Common myeloid progenitor, CD34-positive (primary cell): ENCODE results near the gene HOXA9.

Experiments used
- CTCF ChIA-PET: fragments of 350-600 bp; sonication (Branson Sonifier 250); formaldehyde crosslinking; loops from one replicate; lab custom pipeline; 2021; ENCODE audit warnings: antibody characterized with exemption; lab: Charles Lee
- POLR2A ChIA-PET: fragments of 350-600 bp; sonication (Branson Sonifier 250); formaldehyde crosslinking; loops from one replicate; lab custom pipeline; 2021; ENCODE audit warnings: antibody characterized with exemption; lab: Charles Lee
- DNase-seq, 3 donors: peaks; one replicate each; pipeline versions ENCODE4 v3.0.0 to v3.0.0-alpha.2; 2013
- H3K27ac ChIP-seq, 2 experiments: 1 replicate in 1 of 2; 2 replicates in 1 of 2; pipeline ENCODE4 v1.7.0; 2013; ENCODE audit warnings: inconsistent platforms in 2 of 2, low read length in 2 of 2, mild to moderate bottlenecking in 2 of 2, low read depth in 1 of 2, moderate library complexity in 1 of 2; ENCODE audit not compliant: severe bottlenecking in 2 of 2, insufficient read depth in 1 of 2, poor library complexity in 1 of 2
- H3K27me3 ChIP-seq, 5 experiments: replicated peaks in 2 of 5; 1 replicate in 3 of 5; 2 replicates in 2 of 5; pipeline versions ENCODE4 v1.6.1 to v1.7.0; 2013; ENCODE audit warnings: low read length in 4 of 5, mild to moderate bottlenecking in 2 of 5, moderate library complexity in 2 of 5, inconsistent platforms in 1 of 5; ENCODE audit not compliant: insufficient read depth in 5 of 5, control insufficient read depth in 4 of 5
- H3K36me3 ChIP-seq, 4 experiments: 1 replicate in 2 of 4; 2 replicates in 2 of 4; pipeline versions ENCODE4 v1.6.1 to v1.7.0; 2013; ENCODE audit warnings: low read length in 3 of 4, control low read depth in 1 of 4, mild to moderate bottlenecking in 1 of 4; ENCODE audit not compliant: control insufficient read depth in 4 of 4, insufficient read depth in 4 of 4
- H3K4me1 ChIP-seq, 4 experiments: 1 replicate in 3 of 4; 2 replicates in 1 of 4; pipeline versions ENCODE4 v1.6.1 to v1.7.1; 2013; ENCODE audit warnings: low read length in 3 of 4, mild to moderate bottlenecking in 3 of 4, control low read depth in 1 of 4, inconsistent platforms in 1 of 4, moderate library complexity in 1 of 4; ENCODE audit not compliant: control insufficient read depth in 4 of 4, insufficient read depth in 4 of 4; ENCODE audit errors: control extremely low read depth in 1 of 4
- H3K4me3 ChIP-seq, 7 experiments: 1 replicate in 4 of 7; 2 replicates in 3 of 7; pipeline versions ENCODE4 v1.5.1 to v1.7.0; 2013; ENCODE audit warnings: mild to moderate bottlenecking in 7 of 7, low read length in 6 of 7, moderate library complexity in 6 of 7, inconsistent platforms in 2 of 7, low read depth in 2 of 7, control low read depth in 1 of 7; ENCODE audit not compliant: insufficient read depth in 4 of 7, control insufficient read depth in 1 of 7; ENCODE audit errors: extremely low read depth in 1 of 7
- H3K9me3 ChIP-seq, 5 experiments: 1 replicate in 4 of 5; 2 replicates in 1 of 5; pipeline versions ENCODE4 v1.6.1 to v1.7.1; 2013; ENCODE audit warnings: low read length in 4 of 5, mild to moderate bottlenecking in 2 of 5, inconsistent platforms in 1 of 5, low read depth in 1 of 5, moderate library complexity in 1 of 5; ENCODE audit not compliant: control insufficient read depth in 4 of 5, insufficient read depth in 2 of 5; ENCODE audit errors: control extremely low read depth in 1 of 5
- WGBS: methylation state at CpG from one replicate; pipeline ENCODE4 v1.1.5; 2013; ENCODE audit not compliant: insufficient coverage; 5-methylcytosine and 5-hydroxymethylcytosine counted together

The HOXA9 gene

GRCh38 chr7:27156508-27156898 is 8.8 kb downstream of the HOXA9 start, which contains the start of gene HOXA7:
Gene HOXA7 (minus strand): TSS chr7:27156675. CDS start chr7:27156545, 130 bp downstream.
- DNase-seq, result peak; percentile 83 to 94 (median 92)
- peaks cover 0 to 17% (median 0%) of the 10 kb centered on the region in 4 experiments for H3K36me3 ChIP-seq
- peaks cover 4 to 85% (median 76%) of the 10 kb centered on the region in 4 experiments for H3K4me1 ChIP-seq
- POLR2A ChIA-PET, result interaction anchor here (0.9 to 1.6 kb wide), 4 partner anchors 9 to 957 kb away, joined by 3 to 9 read pairs (median 3); partner anchors contain the start of genes HOXA4 and HOXA9
- CTCF ChIA-PET, result interaction anchor here (0.7 to 4.1 kb wide), 15 partner anchors 9 to 1263 kb away, joined by 3 to 41 read pairs (median 6); partner anchors contain the start of gene HOXA9
- H3K9me3 ChIP-seq, result no peaks in the 10 kb centered on the region
- 0% methylated on average over 14 of the region's 33 CpGs for WGBS
- H3K4me3 ChIP-seq, result peak within 1 kb of the TSS; percentile 32 to 100 (median 82)
- peak within 1 kb of the TSS; percentile 86 to 96 for H3K27ac ChIP-seq
- no peaks in the 10 kb centered on the region for H3K27me3 ChIP-seq

- peaks cover 4 to 86% (median 77%) of the 10 kb centered on the region in 4 experiments for H3K4me1 ChIP-seq
- no peaks in the 10 kb centered on the region for H3K27me3 ChIP-seq
- POLR2A ChIA-PET, result interaction anchor here (0.9 to 1.6 kb wide), 5 partner anchors 10 to 956 kb away, joined by 3 to 9 read pairs (median 3); partner anchors contain the start of genes HOXA4 and HOXA9
- CTCF ChIA-PET, result interaction anchor here (0.7 to 4.1 kb wide), 18 partner anchors 6 to 1263 kb away, joined by 3 to 41 read pairs (median 6); partner anchors contain the start of genes HOXA5 and HOXA9
- DNase-seq, result peak; percentile 60 to 78 (median 71)
- peaks cover 0 to 17% (median 0%) of the 10 kb centered on the region in 4 experiments for H3K36me3 ChIP-seq
- under 1% methylated on average over 51 of the region's 63 CpGs for WGBS
- peak overlapping the region; percentile 32 to 100 (median 82) for H3K4me3 ChIP-seq
- no peaks in the 10 kb centered on the region for H3K9me3 ChIP-seq
- H3K27ac ChIP-seq, result peak overlapping the region; percentile 76 to 96
Measured at GRCh38 chr7:27155816-27156507, 9.4 kb downstream of the HOXA9 start.

GRCh38 chr7:27154901-27155815 is 10.2 kb downstream of the HOXA9 start:
- peaks cover 0 to 20% (median 0%) of the 10 kb centered on the region in 4 experiments for H3K36me3 ChIP-seq
- ChIA-PET CTCF (interaction anchor here (0.7 to 4.1 kb wide), 10 partner anchors 7 to 487 kb away, joined by 3 to 24 read pairs (median 6); partner anchors contain the start of genes HOXA5 and HOXA9), POLR2A (interaction anchor here (1.4 to 1.5 kb wide), 2 partner anchors 297 to 955 kb away, joined by 3 to 4 read pairs; no protein-coding TSS in a partner anchor)
- H3K9me3 ChIP-seq, result no peaks in the 10 kb centered on the region
- WGBS, result 1% methylated on average over 39 of the region's 48 CpGs
- peak overlapping the region; percentile 24 to 100 (median 82) for H3K4me3 ChIP-seq
- peak overlapping the region; percentile 76 to 96 for H3K27ac ChIP-seq
- H3K27me3 ChIP-seq, result no peaks in the 10 kb centered on the region
- peak in 1 of 3 donors; percentile 73 for DNase-seq
- H3K4me1 ChIP-seq, result peaks cover 4 to 83% (median 77%) of the 10 kb centered on the region in 4 experiments

- Histone ChIP-seq H3K27me3 (no peaks in the 10 kb centered on the region), H3K9me3 (no peaks in the 10 kb centered on the region), H3K4me3 (peak overlapping the region in 6 of 7 experiments; percentile 25 to 100 (median 88)), H3K4me1 (peaks cover 6 to 83% (median 76%) of the 10 kb centered on the region in 4 experiments), H3K36me3 (peaks cover 0 to 25% (median 0%) of the 10 kb centered on the region in 4 experiments), H3K27ac (peak overlapping the region in 1 of 2 experiments; percentile 96)
- CTCF ChIA-PET, result interaction anchor here (0.8 to 4.1 kb wide), 14 partner anchors 8 to 780 kb away, joined by 3 to 24 read pairs (median 4); partner anchors contain the start of gene HOXA9
- peak in 1 of 3 donors; percentile 5 for DNase-seq
- 66% methylated on average over 5 of the region's 10 CpGs for WGBS
- POLR2A ChIA-PET, result interaction anchor here (0.9 to 1.5 kb wide), 2 partner anchors 15 to 296 kb away, joined by 4 to 5 read pairs; no protein-coding TSS in a partner anchor
Measured at GRCh38 chr7:27154369-27154768, 11.0 kb downstream of the HOXA9 start.

- no CpG with 5 or more reads among the region's 3 CpGs for WGBS
- Histone ChIP-seq H3K27ac (peak overlapping the region; percentile 75 to 96), H3K27me3 (no peaks in the 10 kb centered on the region), H3K4me1 (peaks cover 5 to 83% (median 76%) of the 10 kb centered on the region in 4 experiments), H3K9me3 (no peaks in the 10 kb centered on the region), H3K4me3 (peak overlapping the region in 6 of 7 experiments; percentile 13 to 100 (median 92)), H3K36me3 (peaks cover 0 to 32% (median 0%) of the 10 kb centered on the region in 4 experiments)
- peak in 1 of 3 donors; percentile 0 for DNase-seq
- CTCF ChIA-PET, result interaction anchor here (1.0 to 4.1 kb wide), 11 partner anchors 9 to 779 kb away, joined by 3 to 24 read pairs (median 4); partner anchors contain the start of gene HOXA9
- POLR2A ChIA-PET, result interaction anchor here (0.9 to 1.6 kb wide), 2 partner anchors 13 to 16 kb away, joined by 3 to 5 read pairs; no protein-coding TSS in a partner anchor
Measured at GRCh38 chr7:27153526-27153925, 11.8 kb downstream of the HOXA9 start.
